DMS153 (cell line): Measurements from ENCODE around the gene HESX1.

ENCODE experiments used
- DNase-seq: peaks from one replicate; lab custom pipeline; 2025; lab: John Stamatoyannopoulos, UW

HESX1 gene

DNA sequence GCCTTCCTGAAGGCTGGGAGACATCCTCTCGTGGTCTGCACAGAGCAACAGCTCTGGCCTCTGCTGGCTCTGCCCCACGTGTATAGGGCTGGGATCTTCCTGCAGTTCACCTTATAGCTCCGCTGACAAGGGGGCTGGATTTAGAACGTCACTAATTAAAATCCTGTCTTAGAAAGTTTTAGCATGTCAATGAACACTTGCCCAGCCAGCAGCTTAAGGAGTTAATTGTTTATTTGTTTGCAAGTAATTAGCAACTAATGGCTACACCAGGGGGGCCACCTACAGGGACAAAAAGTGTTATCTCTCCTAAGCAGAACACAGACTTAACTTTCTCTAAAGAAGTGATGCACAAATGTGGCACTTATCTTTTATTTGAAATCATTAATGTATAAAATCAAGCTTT lies at the start of gene HESX1:
TSS of gene HESX1 (minus strand) at position 84 of the 403 bp plus-strand sequence. CDS start at position 24, 60 bp downstream.
- no peak for DNase-seq

DNA sequence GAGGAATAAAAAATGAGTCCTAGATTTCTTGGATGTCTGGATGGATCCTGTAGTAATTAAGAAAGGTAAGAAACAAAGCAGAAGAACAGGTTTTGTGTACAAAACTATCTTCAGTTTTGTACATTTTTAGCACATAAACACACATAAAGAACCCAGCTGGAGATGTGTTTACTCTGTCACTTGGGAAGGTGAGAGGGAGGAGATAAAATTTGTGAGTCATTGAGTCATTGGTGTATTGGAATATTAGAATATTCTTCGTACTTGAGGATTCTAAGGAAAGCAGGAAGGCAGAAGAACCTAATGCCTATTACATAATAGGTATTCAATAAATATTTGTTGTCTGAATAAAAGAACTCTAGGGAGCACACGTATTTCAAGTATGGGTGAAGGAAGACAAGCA lies 45.2 kb upstream of the HESX1 start:
- no peak for DNase-seq

DNA sequence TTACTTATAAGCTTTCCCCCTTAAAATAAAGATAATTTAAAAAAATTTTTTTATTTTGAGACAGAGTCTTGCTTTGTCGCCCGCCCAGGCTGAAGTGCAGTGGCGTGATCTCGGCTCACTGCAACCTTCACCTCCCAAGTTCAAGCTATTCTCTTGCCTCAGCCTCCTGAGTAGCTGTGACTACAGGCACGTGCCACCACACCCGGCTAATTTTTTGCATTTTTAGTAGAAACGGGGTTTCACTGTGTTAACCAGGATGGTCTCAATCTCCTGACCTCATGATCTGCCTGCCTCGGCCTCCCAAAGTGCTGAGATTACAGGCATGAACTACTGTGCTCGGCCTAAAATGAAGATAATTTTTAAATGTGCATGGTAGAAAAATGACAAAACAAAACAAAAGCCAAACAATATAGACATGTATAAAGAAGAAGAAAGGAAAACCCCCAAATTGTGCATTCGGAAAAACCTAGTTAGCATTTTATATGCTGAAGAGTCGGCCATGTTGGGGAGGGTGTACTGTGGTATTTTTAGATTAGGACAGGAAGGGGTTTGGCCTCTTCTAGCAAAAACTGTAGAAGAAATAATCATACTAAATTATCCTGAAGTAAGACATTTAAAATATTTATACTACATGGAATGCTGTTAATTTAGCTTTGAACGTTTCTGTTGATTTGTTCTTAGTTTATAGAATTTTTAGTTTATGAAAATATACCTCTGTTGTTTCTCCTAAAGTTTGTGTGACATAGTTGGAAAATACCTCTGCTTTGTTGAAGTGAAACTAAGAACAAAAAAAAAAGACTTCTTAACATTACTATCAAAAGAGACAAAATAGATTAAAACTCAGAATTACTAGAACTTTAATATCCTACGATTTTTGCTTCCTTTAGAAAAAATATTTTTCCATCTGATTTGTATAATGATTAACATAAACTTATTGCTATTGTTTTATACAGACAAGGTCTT lies 35.1 kb upstream of the HESX1 start:
- DNase-seq, result no peak

DNA sequence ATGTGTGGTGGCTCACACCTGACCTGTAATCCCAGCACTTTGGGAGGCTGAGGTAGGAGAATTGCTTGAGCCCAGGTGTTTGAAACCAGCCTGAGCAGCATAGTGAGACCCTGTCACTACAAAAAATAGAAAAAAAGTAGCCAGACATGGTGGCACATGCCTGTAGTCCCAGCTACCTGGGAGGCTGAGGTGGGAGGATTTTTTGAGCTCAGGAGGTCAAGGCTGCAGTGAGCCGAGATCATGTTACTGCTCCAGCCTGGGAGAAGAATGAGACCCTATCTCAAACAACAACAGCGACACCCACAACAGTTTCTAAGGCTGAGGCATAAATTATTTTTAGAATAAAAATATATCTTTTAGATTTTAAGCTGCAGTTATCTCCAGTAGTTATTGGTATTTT lies 34.0 kb upstream of the HESX1 start:
- DNase-seq, result no peak

DNA sequence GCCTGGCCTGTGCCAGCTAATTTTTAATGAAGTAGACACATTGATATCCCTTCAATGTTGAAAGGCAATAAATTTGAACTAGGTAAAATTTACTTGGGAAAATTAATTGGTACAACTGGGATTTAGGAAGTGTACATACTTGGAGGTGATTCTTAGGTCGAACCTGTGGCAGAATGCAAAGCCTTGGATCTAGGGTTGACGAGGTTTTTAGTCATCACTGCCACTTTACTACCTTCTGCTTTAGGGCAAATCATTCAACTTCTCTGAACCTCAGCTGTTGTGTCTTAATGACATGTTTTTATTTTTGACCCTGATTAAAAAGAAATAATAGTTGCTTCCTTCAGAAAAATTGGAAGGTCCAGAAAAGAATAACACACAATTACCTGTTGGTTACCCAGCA lies 30.2 kb upstream of the HESX1 start:
- DNase-seq, result no peak

DNA sequence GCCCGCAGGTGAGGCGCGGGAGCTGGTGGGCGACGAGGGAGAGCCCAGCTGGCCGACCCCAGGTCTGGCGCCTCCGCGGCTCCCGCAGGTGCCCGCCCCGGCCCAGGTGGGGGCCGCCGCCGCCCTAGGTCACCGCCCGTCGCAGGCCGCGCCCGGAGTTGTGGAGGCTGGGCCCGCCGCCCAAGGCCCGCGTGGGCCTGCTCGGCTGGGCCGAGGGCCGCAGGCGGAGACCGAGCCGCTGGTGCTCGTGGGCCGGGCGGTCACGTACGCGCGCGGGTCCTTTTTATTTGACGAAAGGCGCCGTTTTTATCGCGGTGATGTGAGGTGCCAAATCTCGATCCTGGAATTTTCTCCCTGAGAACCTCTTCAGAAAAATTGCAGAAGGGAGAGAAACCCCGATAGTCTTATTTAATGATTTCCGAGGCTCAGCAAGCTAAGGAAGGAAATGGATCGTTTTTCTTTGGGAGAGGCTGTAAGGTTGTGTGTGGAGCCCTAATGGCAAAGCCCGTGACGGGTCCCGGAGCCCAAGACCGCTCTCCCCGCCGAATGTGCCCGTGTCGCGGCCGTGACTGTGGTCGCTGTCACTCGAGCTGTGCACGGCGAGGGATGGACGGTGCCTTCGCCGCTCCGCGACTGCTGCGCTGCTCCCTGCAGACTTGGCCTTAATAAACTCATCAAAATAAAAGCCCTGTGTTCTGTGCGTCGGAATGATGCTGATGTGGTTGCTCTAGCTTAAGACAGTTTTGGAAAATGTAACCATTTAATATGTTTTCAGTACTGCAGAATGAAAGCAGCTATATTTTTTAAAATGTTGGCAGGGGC lies 28.4 kb upstream of the HESX1 start:
- DNase-seq, result no peak

DNA sequence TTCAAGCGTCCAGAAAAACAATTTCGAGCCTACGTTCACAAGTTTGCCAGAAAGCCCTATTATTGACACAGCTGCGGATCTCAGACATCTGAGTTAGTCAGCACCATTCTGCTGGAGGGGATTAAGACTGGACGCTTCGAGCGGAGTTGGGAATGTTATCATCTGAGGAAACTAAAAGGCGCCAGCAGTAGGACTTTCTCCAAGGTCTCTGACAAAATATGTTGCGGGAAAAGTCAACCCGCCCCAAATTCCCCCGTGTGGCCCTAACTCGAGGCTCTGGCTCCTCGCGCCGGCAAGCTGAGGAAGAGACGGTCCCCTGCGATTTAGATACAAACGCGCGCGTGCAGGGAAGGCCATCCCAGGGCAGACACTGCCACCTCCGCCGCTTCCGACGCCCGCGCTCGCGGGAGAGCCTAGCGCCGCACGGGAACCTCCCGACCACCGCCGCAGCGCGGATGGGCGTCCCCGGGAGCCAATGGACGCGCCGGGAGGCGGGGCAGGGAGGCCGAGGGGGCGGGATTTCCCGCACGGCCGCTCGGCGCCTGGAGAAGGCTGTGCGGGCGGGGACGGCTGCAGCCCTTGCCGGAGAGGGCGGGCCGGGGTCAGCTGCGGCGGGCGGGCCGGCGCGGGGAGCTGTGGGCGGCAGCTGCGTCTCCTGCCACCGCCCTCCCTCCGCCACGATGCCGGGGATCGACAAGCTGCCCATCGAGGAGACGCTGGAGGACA lies 27.6 kb upstream of the HESX1 start, which contains the start of gene APPL1:
TSS of gene APPL1 (plus strand) at position 526 of the 726 bp plus-strand sequence. CDS start at position 681, 155 bp downstream.
- peak; percentile 66 for DNase-seq

DNA sequence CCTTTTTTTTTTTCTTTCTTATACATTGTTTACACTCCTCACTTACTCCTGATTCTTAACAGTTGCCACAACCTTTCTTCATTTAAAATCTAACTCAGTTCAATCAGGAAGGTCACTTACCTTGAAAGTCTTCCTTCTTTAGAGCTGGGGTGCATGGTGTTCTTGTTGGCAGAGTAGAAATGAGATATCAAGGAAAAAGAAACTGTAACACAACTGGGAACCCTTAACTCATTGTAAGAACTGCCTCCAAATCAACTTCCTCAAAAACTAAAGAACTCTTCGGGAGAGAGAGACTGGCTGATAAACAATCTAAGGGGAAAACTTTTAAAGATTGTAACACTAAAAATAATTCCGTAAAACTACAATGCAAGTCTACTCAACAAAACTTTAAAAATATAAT lies 26.4 kb upstream of the HESX1 start:
- no peak for DNase-seq

DNA sequence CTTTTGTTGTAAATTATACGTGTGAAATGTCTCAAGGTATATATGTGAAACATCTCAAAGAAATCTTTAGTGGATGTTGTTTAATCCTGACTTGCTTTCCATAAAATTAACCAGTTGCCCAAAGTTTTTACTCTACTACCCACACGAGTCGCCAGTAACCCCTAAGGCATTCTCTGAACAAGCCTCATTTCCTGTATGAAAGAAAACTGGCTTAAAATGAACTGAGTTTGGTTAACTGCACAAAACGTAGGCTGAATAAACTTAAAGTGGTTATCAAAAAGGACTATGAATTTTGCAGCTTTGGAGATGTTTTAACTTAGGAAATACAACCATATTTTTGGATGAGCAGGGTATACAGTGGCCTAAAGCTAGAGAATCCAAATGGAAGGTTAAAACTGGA lies 25.1 kb upstream of the HESX1 start:
- DNase-seq, result no peak

DNA sequence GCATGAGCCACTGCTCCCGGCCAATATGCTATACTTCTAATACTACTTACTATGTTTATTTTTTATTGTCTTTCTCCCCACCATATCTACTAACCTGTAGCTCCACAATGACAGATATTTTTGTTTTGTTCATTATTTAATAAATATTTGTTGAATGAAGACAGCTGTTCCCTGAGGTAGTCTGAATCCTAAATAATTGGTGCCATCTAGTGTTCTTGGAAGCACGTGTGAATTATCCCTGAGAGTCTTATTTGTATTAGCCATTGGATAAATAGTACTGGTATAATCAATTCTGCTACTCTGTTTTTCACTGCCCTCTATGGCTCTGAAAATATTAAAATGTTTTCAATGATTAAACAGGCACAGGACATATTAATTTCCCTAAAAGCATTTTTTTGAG lies 22.1 kb upstream of the HESX1 start:
- no peak for DNase-seq

DNA sequence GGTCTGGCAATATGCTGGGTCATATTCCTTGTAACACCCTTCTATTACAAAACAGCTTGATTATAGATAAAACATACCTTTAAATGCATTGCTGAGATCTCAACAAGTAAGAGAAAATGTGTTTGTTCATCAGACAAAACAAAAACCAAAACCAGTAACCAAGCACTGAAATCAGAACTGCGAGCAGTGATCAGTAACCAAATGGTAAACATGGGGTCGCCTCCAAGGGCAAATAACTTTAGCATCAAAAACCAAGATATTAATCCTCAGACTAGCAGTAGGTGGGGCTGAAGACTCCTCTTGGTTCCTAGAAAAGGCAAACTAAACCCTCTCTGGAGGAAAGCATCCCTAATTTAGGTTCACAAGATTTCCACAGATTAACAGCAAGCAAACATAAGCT lies 6.6 kb upstream of the HESX1 start:
- no peak for DNase-seq

DNA sequence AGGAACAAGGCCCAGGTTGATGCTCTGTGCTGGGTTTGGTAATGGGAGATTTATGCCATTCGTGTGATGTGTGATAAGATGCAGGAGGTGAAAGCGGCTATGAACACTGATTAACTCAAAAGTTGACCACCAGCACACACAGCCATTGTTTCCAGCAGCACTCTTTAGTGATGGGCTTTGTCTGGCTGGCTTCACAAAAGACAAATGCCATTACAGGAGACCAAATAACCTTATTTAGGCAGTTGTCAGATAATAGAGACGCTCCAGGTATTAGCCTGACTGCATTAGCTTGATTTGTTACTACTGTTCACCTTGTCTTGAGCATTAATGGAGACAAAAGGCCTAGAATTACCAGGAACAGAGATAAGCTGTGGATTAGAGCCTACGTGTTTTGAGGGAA lies 5.1 kb downstream of the HESX1 start:
- no peak for DNase-seq

DNA sequence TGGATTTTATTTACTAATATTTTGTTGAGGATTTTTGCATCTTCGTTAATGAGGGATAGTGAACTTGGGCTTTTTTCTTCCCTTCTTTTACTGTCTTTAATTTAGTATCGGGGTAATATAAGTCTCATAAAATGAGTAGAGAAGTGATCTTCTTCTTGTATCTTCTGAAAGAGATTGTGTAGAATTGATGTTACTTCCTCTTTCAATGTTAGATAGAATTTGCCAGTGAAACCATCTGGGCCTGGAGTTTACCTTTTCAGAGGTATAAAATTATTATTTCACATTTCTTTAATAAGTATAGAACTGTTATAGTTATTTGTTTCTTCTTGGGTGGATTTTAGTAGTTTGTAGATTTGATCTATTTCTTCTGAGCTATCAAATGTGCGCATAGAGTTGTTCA lies 7.8 kb downstream of the HESX1 start:
- no peak for DNase-seq

DNA sequence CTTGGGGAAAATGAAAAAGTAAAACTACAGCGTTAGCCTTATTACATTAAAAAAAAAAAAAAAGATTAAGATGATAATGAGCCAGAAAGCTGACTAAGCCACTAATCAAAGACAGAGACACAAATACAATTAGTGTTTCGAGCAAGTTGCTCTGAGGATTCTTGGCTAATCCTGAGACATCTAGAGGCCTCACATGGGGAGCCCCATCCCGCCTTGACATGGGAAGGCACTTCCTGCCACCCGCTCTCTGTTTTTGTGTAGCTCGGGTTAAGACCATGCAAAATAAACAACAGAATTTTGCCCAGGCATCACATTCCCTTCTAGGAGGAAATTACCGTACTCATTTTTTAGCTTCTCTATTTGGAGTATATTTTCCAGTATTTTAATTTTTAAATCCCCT lies 15.3 kb downstream of the HESX1 start:
- DNase-seq, result no peak

DNA sequence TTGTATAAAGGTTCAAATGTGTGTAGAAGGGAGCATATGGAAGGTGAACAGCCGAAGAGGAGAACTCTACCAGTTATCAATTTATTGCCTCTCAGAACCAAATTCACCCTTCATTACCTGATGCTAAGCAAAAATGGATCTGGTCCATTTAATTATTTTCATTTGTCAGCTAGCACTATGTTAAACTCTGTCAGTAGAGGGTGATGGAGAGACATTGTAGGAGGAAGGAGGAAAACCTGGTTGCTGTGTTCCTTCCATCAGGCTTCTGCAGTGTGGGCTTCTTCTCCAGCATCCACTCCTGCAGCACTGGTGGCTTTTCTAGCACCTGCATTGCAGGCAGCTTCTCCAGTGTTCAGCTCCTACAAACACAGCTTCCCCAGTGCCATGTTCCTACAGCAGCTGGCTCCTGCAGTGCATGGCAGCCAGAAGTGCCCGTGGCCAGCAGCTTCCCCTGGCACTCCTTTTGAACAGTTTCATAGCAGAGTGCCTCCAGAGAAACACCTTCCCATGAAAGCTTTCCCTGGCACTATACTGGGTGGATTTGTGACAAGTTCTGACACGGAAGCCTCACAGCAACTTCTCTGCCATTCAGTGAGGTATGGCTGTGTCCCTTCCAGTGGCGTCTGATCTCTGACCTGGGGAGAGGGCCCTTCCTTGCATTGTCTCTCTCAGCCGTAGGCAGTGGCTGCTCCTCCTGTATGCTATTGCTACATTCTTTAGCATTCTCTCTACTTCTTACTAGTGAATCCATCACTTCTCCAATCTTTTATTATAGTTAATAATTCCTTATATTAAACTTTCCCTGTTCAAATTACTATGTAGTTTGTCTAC lies 20.0 kb downstream of the HESX1 start:
- DNase-seq, result no peak

DNA sequence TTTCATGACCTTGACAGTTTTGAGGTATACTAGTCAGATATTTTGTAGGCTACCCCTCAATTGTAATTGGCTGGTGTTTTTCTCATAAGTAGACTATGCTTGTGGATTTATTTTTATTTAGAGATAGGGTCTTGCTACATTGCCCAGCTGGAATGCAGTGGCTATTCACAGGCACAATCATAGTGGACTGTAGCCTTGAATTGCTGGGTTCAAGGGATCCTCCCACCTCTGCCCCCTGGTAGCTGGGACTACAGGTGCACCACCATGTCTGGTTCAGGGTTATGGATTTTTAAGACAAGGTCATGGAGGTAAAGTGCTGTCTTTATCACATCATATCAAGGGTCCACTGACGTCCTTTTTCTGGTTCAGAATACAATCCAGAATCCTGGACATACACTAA lies 23.7 kb downstream of the HESX1 start:
- no peak for DNase-seq

DNA sequence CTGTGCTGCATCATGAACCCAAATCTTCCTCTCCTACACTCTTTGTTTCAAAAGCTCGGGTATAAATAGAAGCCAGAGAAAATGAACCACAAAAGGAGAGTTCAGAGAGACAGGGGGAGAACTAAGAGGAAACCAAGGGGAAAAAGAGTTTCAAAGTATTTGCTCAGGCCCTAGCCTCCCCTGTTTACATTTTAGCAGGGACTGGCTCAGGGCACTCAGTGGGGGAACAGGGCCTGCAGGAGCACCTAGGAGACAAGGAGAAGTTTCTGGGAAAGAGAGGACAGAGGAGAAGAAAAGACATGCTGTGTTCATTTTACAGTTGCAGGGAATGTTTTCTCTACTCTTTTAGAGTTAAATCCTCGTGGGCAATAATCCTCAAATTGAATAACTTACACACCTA lies 26.1 kb downstream of the HESX1 start:
- DNase-seq, result no peak

DNA sequence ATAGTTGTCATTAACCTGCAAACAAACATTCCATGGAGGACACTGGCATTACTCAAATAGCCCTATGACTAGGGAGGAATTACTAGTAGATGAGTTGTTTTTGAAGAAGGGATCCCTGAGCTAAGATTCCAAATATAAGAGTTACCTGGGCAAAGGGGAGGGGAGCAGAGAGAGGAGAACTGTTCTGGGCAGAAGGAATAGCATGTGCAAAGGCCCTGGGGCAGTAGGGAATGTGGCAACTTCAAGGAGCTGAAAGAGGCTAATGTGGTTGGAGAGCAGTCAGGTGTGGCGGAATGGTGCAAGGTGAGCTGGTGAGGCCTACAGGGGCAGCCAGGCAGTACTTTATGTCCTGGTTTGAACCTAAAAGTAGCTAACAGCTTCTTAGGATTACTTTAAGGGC lies 28.8 kb downstream of the HESX1 start:
- no peak for DNase-seq

DNA sequence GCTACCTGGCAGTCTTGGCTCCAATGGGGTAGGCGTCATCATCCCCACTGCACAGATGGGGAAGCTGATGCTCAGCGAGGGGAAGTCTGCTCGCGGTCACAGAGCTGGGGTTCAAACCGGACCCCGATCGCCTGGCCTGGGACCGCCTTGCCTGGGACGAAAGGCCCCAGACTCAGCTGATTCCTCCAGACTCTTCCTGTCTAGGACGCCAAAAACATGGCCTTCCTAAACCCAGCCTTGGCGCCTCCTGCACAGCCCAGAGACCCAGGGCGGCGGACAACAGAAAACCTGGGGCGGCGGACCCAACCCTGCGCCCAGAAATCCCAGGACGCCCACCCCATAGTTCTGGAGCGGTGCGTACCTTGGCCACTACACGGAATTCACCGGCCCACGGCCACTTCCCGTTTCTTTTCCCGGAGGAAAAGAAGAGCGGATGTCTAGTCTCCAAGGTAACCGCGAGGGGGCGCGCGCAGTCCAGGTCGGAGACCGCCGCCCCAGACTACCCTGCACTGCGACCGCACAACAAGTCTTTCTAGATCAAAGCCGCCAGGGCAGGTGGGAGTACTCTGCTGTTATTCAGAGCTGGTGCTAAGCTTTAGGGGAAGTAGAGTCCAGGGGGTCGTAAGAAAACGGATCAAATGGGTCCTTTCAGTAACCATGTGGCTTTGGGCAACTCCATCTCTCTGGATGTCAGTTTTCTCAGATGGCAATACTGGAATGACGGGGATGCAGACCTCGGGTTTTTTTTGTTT lies 29.7 kb downstream of the HESX1 start:
- DNase-seq, result peak; percentile 42

DNA sequence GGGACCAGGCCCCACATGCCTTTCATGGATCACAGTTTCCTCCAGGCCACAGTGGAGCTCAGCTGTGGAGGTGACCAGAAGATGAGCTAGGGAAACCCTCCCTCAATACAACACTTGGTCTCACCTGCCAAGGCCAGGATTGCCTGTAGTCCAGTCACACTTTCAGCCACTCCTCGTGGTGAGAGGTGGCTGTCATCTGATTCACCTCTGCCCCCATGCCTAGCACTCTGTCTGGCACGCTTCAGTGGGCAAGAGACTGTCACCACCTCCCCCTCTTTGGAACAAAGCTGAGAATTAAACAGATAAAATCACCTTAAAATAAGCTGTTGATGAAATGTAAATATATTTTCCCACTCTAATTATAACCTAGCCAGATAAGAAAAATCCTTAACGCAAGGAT lies 30.7 kb downstream of the HESX1 start:
- DNase-seq, result no peak

DNA sequence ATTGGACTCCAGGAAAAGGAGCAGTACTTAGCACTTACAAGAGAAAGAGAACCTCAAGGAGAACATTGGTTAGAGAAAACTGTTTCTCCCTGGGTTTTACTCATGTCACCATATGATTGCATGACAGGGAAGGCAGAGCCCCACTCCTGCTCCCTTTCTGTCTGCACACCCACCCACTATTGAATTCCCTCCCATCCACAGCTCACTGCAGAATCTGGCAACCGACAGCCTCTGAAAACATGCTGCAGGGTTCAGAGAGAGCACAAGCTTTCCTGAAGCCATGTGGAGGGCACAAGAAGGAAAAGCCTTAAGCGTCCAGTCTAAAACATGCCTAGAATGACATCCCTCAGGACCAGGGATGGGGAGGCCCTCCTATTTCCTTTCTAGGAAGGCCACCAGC lies 31.6 kb downstream of the HESX1 start:
- no peak for DNase-seq
